ENCODE results near the gene DCTN1. TPM values are rescaled to one million over a fixed set of nuclear protein-coding genes. Genes with fewer than 3 reads are reported as not detected.
"Not testable (repeated sequence)": the region's sequence is repeated elsewhere in the genome, so short reads cannot be mapped to it uniquely, and the experiment has no call there.

DCTN1 gene
- total RNA-seq, 2 experiments from 2014 or later, result 67.3 to 81.4 TPM

DNA sequence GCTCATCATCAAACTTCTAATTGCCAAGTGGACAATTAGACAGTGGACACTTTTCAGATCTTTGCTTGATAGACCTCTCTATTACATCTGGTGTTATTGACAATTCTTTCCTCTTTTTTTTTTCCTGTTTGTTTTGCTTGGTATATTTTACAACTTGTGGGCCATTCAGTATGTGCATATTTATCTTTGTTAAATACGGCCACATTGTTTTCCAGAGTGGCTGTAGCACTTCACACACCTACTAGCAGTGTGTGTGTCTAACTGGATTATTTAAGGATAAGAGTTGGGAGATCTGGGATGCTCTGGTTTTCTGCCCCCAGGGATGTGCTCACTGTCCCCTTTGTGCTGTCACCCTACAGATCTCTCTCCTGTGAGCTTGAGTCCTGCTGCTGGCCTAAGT, 32.8 kb downstream of the DCTN1 start:
- Mint-ChIP-seq H3K9me3 (no peaks in the 10 kb centered on the region), H3K4me3 (no peak overlapping the region), H3K36me3 (ENCODE audit: low read depth) (no peaks in the 10 kb centered on the region), H3K4me1 (ENCODE audit: low read depth) (no peaks in the 10 kb centered on the region), H3K27ac (no peak overlapping the region), H3K27me3 (no peaks in the 10 kb centered on the region)
- POLR2A ChIA-PET, result no interaction called here
- TF ChIP-seq, protein P1, sequence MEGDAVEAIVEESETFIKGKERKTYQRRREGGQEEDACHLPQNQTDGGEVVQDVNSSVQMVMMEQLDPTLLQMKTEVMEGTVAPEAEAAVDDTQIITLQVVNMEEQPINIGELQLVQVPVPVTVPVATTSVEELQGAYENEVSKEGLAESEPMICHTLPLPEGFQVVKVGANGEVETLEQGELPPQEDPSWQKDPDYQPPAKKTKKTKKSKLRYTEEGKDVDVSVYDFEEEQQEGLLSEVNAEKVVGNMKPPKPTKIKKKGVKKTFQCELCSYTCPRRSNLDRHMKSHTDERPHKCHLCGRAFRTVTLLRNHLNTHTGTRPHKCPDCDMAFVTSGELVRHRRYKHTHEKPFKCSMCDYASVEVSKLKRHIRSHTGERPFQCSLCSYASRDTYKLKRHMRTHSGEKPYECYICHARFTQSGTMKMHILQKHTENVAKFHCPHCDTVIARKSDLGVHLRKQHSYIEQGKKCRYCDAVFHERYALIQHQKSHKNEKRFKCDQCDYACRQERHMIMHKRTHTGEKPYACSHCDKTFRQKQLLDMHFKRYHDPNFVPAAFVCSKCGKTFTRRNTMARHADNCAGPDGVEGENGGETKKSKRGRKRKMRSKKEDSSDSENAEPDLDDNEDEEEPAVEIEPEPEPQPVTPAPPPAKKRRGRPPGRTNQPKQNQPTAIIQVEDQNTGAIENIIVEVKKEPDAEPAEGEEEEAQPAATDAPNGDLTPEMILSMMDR (IDR thresholded peaks at IDR 0.05), result no peak
- intact Hi-C loops (cut with micrococcal nuclease), result no loop called here
- ATAC-seq, result no peak
- DNase-seq, result no peak
- CTCF ChIA-PET, result interaction anchor here (5.7 kb wide), 1 partner anchor 13 kb away, joined by 54 read pairs; no protein-coding TSS in a partner anchor

DNA sequence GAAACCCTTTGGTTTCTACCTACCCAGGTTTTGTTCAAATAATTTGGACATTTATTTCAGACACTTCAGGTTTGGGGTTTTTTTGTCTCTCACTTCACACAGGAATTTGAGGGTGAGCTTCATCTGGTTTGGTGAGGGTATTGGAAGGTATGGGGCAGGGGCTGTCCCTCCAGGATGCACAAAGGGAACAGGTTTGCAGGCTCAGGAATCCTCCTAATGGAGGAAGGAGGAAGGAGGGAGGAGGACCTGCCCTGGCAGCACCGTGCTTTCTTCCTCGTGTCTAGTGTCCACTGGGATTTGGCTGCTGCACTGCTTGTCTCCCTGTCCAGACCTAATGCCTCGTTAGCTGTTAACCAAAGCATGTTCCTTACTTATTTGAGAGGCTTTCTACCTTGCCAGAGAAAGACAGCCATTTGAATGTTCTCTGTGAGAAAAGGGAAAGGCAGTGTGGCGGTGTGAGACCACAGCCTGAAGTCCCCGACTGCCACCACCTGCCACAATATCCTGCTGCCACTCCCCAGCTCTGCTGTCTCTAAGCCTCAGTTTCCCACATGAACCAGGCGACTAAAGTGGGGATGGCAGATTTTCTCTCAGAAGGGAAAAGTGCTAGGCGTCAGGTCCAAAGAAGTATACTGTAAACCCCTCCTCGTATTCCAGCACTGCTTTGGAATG, 34.7 kb downstream of the DCTN1 start:
- TF ChIP-seq, protein P1 (IDR thresholded peaks at IDR 0.05), result no peak
- intact Hi-C loops (cut with micrococcal nuclease), result no loop called here
- ChIA-PET POLR2A (no interaction called here), CTCF (interaction anchor here (0.9 to 5.7 kb wide), 4 partner anchors 11 to 665 kb away, joined by 3 to 54 read pairs (median 4); no protein-coding TSS in a partner anchor)
- Mint-ChIP-seq H3K4me3 (no peak overlapping the region), H3K27ac (no peak overlapping the region), H3K9me3 (no peaks in the 10 kb centered on the region), H3K36me3 (ENCODE audit: low read depth) (no peaks in the 10 kb centered on the region), H3K27me3 (no peaks in the 10 kb centered on the region), H3K4me1 (ENCODE audit: low read depth) (no peaks in the 10 kb centered on the region)
- no peak for ATAC-seq
- no peak for DNase-seq

GRCh38 chr2:74343316-74343715, 36.8 kb downstream of the DCTN1 start, which contains the start of gene SLC4A5:
TSS of gene SLC4A5 (minus strand) at chr2:74343416. CDS start at chr2:74315023, 28,393 bp downstream.
- H3K27me3 Mint-ChIP-seq, result no peaks in the 10 kb centered on the region

GRCh38 chr2:74336227-74336626, 43.9 kb downstream of the DCTN1 start:
- H3K4me3 Mint-ChIP-seq; ATAC-seq; H3K27ac Mint-ChIP-seq; intact Hi-C loops (cut with micrococcal nuclease); DNase-seq; H3K27me3 Mint-ChIP-seq; H3K9me3 Mint-ChIP-seq; H3K36me3 Mint-ChIP-seq (ENCODE audit: low read depth); H3K4me1 Mint-ChIP-seq (ENCODE audit: low read depth): not testable (repeated sequence)
- POLR2A ChIA-PET, result interaction anchor here (0.8 kb wide), 1 partner anchor 10 kb away, joined by 3 read pairs; no protein-coding TSS in a partner anchor
- CTCF ChIA-PET, result interaction anchor here (1.1 to 11.3 kb wide), 25 partner anchors 9 to 656 kb away, joined by 3 to 190 read pairs (median 15); partner anchors contain the start of genes SLC4A5 and STAMBP

More at GRCh38 chr2:74343316-74343715, 36.8 kb downstream of the DCTN1 start, which contains the start of gene SLC4A5:
- intact Hi-C loops (cut with micrococcal nuclease), result no loop called here
- TF ChIP-seq, protein P1 (IDR thresholded peaks at IDR 0.05), result no peak
- no peak for ATAC-seq
- Mint-ChIP-seq H3K9me3 (no peaks in the 10 kb centered on the region), H3K36me3 (ENCODE audit: low read depth) (no peaks in the 10 kb centered on the region), H3K4me3 (no peak within 1 kb of the TSS), H3K4me1 (ENCODE audit: low read depth) (no peaks in the 10 kb centered on the region), H3K27ac (no peak within 1 kb of the TSS)
- no peak for DNase-seq
- ChIA-PET POLR2A (no interaction called here), CTCF (interaction anchor here (1.4 to 5.7 kb wide), 2 partner anchors 9 to 78 kb away, joined by 3 to 54 read pairs; no protein-coding TSS in a partner anchor)

GRCh38 chr2:74334931-74335333, 45.2 kb downstream of the DCTN1 start:
- ATAC-seq (peak; percentile 90), DNase-seq (peak; percentile 80)
- Mint-ChIP-seq H3K27ac (no peak overlapping the region), H3K4me1 (ENCODE audit: low read depth) (no peaks in the 10 kb centered on the region), H3K36me3 (ENCODE audit: low read depth) (no peaks in the 10 kb centered on the region), H3K9me3 (no peaks in the 10 kb centered on the region), H3K27me3 (no peaks in the 10 kb centered on the region), H3K4me3 (no peak overlapping the region)
- ChIA-PET POLR2A (interaction anchor here (0.5 to 0.6 kb wide), 2 partner anchors 46 to 85 kb away, joined by 3 read pairs; no protein-coding TSS in a partner anchor), CTCF (interaction anchor here (0.6 to 11.3 kb wide), 77 partner anchors 10 to 655 kb away, joined by 3 to 190 read pairs (median 5); partner anchors contain the start of genes BOLA3, C2orf81, INO80B and SLC4A5)
- intact Hi-C loops (cut with micrococcal nuclease), result loop anchor here (1.0 kb wide), 2 partner anchors 68 to 85 kb away; no protein-coding TSS in a partner anchor
- TF ChIP-seq, protein P1 (IDR thresholded peaks at IDR 0.05), result peak; percentile 96

Data from activated CD8-positive, alpha-beta T cell treated with anti-CD3 and anti-CD28 coated beads for 36 hours (primary cell).